Esophagus squamous epithelium (tissue), 5 donors: Measurements from ENCODE around the gene SAMD3. TPM values are rescaled to one million over a fixed set of nuclear protein-coding genes. Genes with fewer than 3 reads are reported as not detected.

Source experiments
- DNase-seq: peaks from one replicate; lab custom pipeline; 2025; lab: John Stamatoyannopoulos, UW
- H3K27ac ChIP-seq, 4 donors: fragments of 200-600 bp; sonication (generic); one replicate each; pipeline ENCODE4 v1.5.1; 2016 to 2019; ENCODE audit warnings: mild to moderate bottlenecking in 1 of 4
- H3K27me3 ChIP-seq, 4 donors: fragments of 200-600 bp; sonication (generic); 1 replicate in 3 of 4; 2 replicates in 1 of 4; pipeline versions ENCODE4 v1.5.1 to v1.6.0; 2017 to 2021; ENCODE audit warnings: antibody characterized with exemption in 1 of 4
- H3K36me3 ChIP-seq, 3 donors: fragments of 200-600 bp; sonication (generic); one replicate each; pipeline ENCODE4 v1.5.1; 2016 to 2019
- H3K4me1 ChIP-seq, 3 donors: fragments of 200-600 bp; sonication (generic); one replicate each; pipeline ENCODE4 v1.5.1; 2017 to 2019
- H3K4me3 ChIP-seq, 4 donors: fragments of 200-600 bp; sonication (generic); 1 replicate in 3 of 4; 2 replicates in 1 of 4; pipeline ENCODE4 v1.5.1; 2016 to 2019; ENCODE audit warnings: mild to moderate bottlenecking in 2 of 4, moderate library complexity in 1 of 4
- H3K9me3 ChIP-seq, 3 donors: fragments of 200-600 bp; sonication (generic); one replicate each; pipeline ENCODE4 v1.5.1; 2016 to 2019
- CTCF ChIP-seq, 6 experiments: fragments of 450-650 bp in 4 of 6; fragments of 200-600 bp in 2 of 6; sonication (generic) in 2 of 6; IDR thresholded peaks; one replicate each; pipeline ENCODE4 v1.5.1; 2016 to 2019; ENCODE audit warnings: antibody characterized with exemption in 6 of 6, mild to moderate bottlenecking in 4 of 6, moderate library complexity in 4 of 6
- POLR2A ChIP-seq, 4 donors: fragments of 450-650 bp; IDR thresholded peaks; one replicate each; pipeline ENCODE4 v1.6.1; 2017; ENCODE audit warnings: antibody characterized with exemption in 4 of 4, mild to moderate bottlenecking in 4 of 4, moderate library complexity in 3 of 4
- WGBS, 2 donors: methylation state at CpG; one replicate each; pipeline ENCODE4 v1.1.5; 2018; 5-methylcytosine and 5-hydroxymethylcytosine counted together
- intact Hi-C: fragments of 100-400 bp; cut with DNase I; formaldehyde crosslinking; loops from one replicate; pipeline ENCODE4 v1.15.0; 2022
- total RNA-seq, 4 donors: library from RNA; depleted of rRNA; stranded (reverse); fragments of >200 nt; gene quantifications; one replicate each; pipeline ENCODE4 v1.1.0, GENCODE V29; 2016
- donor health status: DM: yes; HTN: yes; CAD: no.

Gene SAMD3
- total RNA-seq, 4 donors from 2014 or later = 0.12 to 3.8 (median 0.67) TPM

GRCh38 chr6:130138909-130139242 lies 83.9 kb downstream of the SAMD3 start:
- 62 to 89% methylated on average over 3 of the region's 3 CpGs for WGBS, 2 donors
- H3K9me3 ChIP-seq = no peaks in the 10 kb centered on the region

GRCh38 chr6:130138116-130138908 lies 84.4 kb downstream of the SAMD3 start:
- Histone ChIP-seq H3K27ac (no peak overlapping the region), H3K36me3 (peaks cover 0 to 11% (median 0%) of the 10 kb centered on the region in 3 donors), H3K27me3 (no peaks in the 10 kb centered on the region), H3K4me3 (no peak overlapping the region), H3K4me1 (peaks cover 0 to under 1% (median 0%) of the 10 kb centered on the region in 3 donors), H3K9me3 (no peaks in the 10 kb centered on the region)
- intact Hi-C loops = no loop called here
- no peak for DNase-seq
- WGBS, 2 donors = 80 to 82% methylated on average over 7 of the region's 7 CpGs
- TF ChIP-seq CTCF (IDR thresholded peaks at IDR 0.05) (no peak), POLR2A (IDR thresholded peaks at IDR 0.05) (no peak)

More at GRCh38 chr6:130138909-130139242, 83.9 kb downstream of the SAMD3 start:
- H3K27ac ChIP-seq = no peak overlapping the region
- peaks cover 0 to 11% (median 0%) of the 10 kb centered on the region in 3 donors for H3K36me3 ChIP-seq
- H3K4me3 ChIP-seq = no peak overlapping the region
- no peak for DNase-seq
- H3K27me3 ChIP-seq = no peaks in the 10 kb centered on the region
- intact Hi-C loops = no loop called here
- H3K4me1 ChIP-seq = no peaks in the 10 kb centered on the region
- TF ChIP-seq CTCF (IDR thresholded peaks at IDR 0.05) (no peak), POLR2A (IDR thresholded peaks at IDR 0.05) (no peak)

- no peak overlapping the region for H3K27ac ChIP-seq
- H3K9me3 ChIP-seq = no peaks in the 10 kb centered on the region
- 61 to 72% methylated on average over 2 of the region's 2 CpGs for WGBS, 2 donors
- TF ChIP-seq CTCF (IDR thresholded peaks at IDR 0.05) (no peak), POLR2A (IDR thresholded peaks at IDR 0.05) (no peak)
- no peaks in the 10 kb centered on the region for H3K27me3 ChIP-seq
- intact Hi-C loops = no loop called here
- no peak overlapping the region for H3K4me3 ChIP-seq
- no peak for DNase-seq
- H3K36me3 ChIP-seq = peaks cover 0 to 11% (median 0%) of the 10 kb centered on the region in 3 donors
- peaks cover 0 to 15% (median 0%) of the 10 kb centered on the region in 3 donors for H3K4me1 ChIP-seq
Measured at GRCh38 chr6:130136798-130137197, 86.0 kb downstream of the SAMD3 start.

GRCh38 chr6:130134582-130134981 lies 88.2 kb downstream of the SAMD3 start:
- Histone ChIP-seq H3K36me3 (peaks cover 0 to 11% (median 0%) of the 10 kb centered on the region in 3 donors), H3K27me3 (no peaks in the 10 kb centered on the region), H3K4me3 (no peak overlapping the region), H3K4me1 (peaks cover 0 to 28% (median 0%) of the 10 kb centered on the region in 3 donors), H3K9me3 (no peaks in the 10 kb centered on the region), H3K27ac (no peak overlapping the region)
- WGBS, 2 donors = 42 to 60% methylated on average over 2 of the region's 2 CpGs
- DNase-seq = no peak
- intact Hi-C loops = no loop called here
- no peak for TF ChIP-seq POLR2A (IDR thresholded peaks at IDR 0.05)

- TF ChIP-seq POLR2A (IDR thresholded peaks at IDR 0.05) = no peak
- TF ChIP-seq CTCF (IDR thresholded peaks at IDR 0.05) = no peak
- H3K9me3 ChIP-seq = no peaks in the 10 kb centered on the region
- no peak for DNase-seq
- intact Hi-C loops = no loop called here
- peak overlapping the region in 1 of 4 donors; percentile 39 for H3K27ac ChIP-seq
- H3K36me3 ChIP-seq = peaks cover 0 to 11% (median 0%) of the 10 kb centered on the region in 3 donors
- H3K4me3 ChIP-seq = no peak overlapping the region
- no peaks in the 10 kb centered on the region for H3K27me3 ChIP-seq
- peaks cover 0 to 33% (median 0%) of the 10 kb centered on the region in 3 donors for H3K4me1 ChIP-seq
- 46 to 63% methylated on average over 6 of the region's 6 CpGs for WGBS, 2 donors
Measured at GRCh38 chr6:130132286-130132701, 90.5 kb downstream of the SAMD3 start.
